ENCODE data around the gene COPB2.
A peak's percentile ranks its signal among the peaks of the same experiment; 100 is the strongest.

The COPB2 gene

DNA sequence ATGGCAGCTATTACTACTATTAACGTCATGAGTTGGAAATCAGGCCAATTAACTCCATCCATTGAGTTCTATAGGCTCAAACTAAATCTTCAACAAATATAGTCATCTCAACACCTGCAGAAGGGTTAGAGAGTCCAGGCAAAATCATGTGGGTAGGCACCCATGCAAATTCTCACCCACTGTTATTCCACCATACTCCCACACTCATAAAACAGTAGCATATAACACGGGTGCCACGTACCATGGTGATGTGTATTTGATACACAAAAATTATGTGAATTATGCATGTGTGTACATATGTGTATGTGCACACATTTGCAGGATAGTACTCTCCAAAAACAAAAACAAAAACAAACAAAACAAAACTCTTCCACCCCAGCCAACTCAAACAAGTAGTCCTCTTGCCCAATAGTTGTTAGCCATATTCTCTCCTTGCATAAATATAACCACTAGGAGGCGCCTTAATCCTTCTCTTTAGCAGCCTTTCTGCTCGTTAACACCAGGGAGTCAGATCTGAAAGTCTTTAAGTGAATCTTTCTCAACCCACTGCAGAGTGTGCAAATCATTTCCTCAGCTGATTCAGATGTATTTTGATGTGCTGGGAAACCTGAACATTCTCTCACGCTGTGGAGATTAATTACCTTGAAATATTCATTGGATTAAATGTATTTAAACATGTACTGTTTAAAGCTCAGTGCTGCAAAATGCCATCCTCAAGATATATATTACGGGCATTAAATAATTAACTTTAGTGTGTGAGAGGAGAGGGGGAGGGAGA, 38.0 kb upstream of the COPB2 start:
- peaks cover 5% of the 10 kb centered on the region for H3K36me3 ChIP-seq (ENCODE audit: control insufficient read depth, insufficient read depth, low read length)
- H3K4me3 ChIP-seq (replicated peaks; ENCODE audit: low read depth, low read length) = no peak overlapping the region
- TF ChIP-seq, protein P1, sequence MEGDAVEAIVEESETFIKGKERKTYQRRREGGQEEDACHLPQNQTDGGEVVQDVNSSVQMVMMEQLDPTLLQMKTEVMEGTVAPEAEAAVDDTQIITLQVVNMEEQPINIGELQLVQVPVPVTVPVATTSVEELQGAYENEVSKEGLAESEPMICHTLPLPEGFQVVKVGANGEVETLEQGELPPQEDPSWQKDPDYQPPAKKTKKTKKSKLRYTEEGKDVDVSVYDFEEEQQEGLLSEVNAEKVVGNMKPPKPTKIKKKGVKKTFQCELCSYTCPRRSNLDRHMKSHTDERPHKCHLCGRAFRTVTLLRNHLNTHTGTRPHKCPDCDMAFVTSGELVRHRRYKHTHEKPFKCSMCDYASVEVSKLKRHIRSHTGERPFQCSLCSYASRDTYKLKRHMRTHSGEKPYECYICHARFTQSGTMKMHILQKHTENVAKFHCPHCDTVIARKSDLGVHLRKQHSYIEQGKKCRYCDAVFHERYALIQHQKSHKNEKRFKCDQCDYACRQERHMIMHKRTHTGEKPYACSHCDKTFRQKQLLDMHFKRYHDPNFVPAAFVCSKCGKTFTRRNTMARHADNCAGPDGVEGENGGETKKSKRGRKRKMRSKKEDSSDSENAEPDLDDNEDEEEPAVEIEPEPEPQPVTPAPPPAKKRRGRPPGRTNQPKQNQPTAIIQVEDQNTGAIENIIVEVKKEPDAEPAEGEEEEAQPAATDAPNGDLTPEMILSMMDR (IDR thresholded peaks at IDR 0.05; ENCODE audit: insufficient read depth, low read length, poor library complexity, severe bottlenecking) = peak; percentile 74
- peak; percentile 8 for DNase-seq (ENCODE audit: extremely low read depth, insufficient read length)
- H3K27me3 ChIP-seq (replicated peaks; ENCODE audit: control insufficient read depth, insufficient read depth, low read length) = no peaks in the 10 kb centered on the region

DNA sequence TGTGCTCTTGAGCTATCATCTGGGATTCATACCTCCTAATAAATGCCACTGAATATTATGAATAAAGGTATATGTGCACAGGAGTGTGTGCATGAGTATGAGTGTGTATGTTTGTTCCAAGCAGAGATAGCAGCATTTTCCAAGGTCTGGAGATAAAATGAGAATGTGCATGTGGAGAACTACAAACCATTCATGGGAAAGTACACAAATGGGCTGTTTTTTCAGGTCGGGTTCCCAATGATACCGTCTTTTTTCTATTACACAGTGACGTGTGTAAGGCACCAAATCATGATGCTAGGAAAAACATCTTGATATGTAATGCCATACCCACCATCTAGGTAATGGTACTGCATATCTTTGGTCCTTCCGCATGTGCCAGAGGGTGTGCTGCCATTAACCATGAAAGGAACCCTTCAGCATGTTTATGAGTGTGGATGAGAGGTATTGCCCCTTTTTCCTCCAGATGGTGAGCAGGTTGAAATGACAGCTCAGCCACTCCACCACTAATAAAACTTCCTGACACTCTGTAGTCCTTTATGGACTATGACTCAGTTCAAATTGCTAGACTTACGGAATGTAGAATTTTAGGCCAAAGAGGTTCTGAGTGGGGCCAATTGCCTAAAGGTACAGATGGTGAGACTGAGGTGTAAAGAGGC, 36.4 kb upstream of the COPB2 start:
- TF ChIP-seq, protein P1 (IDR thresholded peaks at IDR 0.05; ENCODE audit: insufficient read depth, low read length, poor library complexity, severe bottlenecking) = no peak
- Histone ChIP-seq H3K36me3 (ENCODE audit: control insufficient read depth, insufficient read depth, low read length) (peaks cover 5% of the 10 kb centered on the region), H3K4me3 (replicated peaks; ENCODE audit: low read depth, low read length) (no peak overlapping the region), H3K27me3 (replicated peaks; ENCODE audit: control insufficient read depth, insufficient read depth, low read length) (no peaks in the 10 kb centered on the region)
- no peak for DNase-seq (ENCODE audit: extremely low read depth, insufficient read length)

DNA sequence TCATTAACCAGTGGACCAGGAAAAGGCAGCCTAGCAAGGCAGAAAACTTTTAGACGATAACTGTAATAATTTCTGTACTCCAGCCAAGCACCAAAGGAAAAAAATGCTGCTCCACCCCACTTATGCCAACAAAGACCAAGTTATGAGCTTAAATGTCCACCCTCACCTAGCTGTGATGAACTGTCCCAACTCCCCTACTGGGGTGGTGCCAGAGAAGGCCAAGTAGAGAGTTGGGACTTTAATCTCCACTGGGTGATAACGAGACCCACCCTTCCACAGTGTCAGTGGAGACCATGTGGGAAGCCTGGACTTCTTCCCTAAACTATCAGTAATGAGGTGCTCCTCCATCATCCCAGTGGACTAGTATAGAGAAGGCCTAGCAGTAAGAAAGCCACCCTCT, 33.8 kb upstream of the COPB2 start:
- Histone ChIP-seq H3K36me3 (ENCODE audit: control insufficient read depth, insufficient read depth, low read length) (peaks cover 5% of the 10 kb centered on the region), H3K27me3 (replicated peaks; ENCODE audit: control insufficient read depth, insufficient read depth, low read length) (no peaks in the 10 kb centered on the region), H3K4me3 (replicated peaks; ENCODE audit: low read depth, low read length) (no peak overlapping the region)
- TF ChIP-seq, protein P1 (IDR thresholded peaks at IDR 0.05; ENCODE audit: insufficient read depth, low read length, poor library complexity, severe bottlenecking) = no peak
- DNase-seq (ENCODE audit: extremely low read depth, insufficient read length) = no peak

DNA sequence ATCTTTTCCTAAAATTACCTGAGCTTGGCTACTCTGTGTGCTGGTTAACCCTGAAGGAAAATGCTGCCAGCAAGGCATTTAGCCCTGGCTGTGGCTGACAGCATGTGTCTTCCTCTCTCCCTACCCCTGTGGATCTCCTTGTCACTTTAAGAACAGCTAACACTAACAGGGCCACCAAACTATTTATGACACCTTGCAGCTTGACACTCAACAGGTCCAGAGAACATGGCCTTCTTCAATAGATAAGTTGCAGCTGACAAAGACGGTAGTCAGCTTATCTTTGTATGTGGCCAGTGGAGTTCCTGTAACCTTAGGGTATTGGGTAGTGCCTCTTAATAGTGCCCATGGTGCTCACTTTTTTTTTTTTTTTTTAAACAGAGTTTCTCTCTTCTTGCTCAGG, 32.0 kb upstream of the COPB2 start:
- Histone ChIP-seq H3K27me3 (replicated peaks; ENCODE audit: control insufficient read depth, insufficient read depth, low read length) (no peaks in the 10 kb centered on the region), H3K36me3 (ENCODE audit: control insufficient read depth, insufficient read depth, low read length) (peaks cover 5% of the 10 kb centered on the region), H3K4me3 (replicated peaks; ENCODE audit: low read depth, low read length) (no peak overlapping the region)
- TF ChIP-seq, protein P1 (IDR thresholded peaks at IDR 0.05; ENCODE audit: insufficient read depth, low read length, poor library complexity, severe bottlenecking) = no peak
- DNase-seq (ENCODE audit: extremely low read depth, insufficient read length) = no peak

DNA sequence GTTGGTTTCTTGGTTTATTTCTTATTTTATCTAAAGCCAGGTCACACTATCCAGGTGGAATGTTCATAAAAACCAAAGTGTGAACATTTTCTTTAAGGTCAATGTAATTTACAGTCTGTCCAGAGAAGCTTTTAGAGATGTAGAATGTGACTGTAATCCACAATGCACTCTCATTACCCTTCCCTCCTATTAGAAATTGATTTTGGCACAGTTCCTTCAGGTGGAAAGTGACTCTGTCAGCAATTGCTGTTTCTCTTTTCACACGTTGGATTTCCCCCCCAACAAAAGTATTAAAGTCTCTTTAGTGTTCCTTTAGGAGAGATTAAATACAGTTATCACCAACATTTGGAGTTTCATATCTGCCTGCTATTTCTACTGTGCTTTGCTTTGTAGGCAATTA, 31.6 kb upstream of the COPB2 start:
- H3K4me3 ChIP-seq (replicated peaks; ENCODE audit: low read depth, low read length) = no peak overlapping the region
- TF ChIP-seq, protein P1 (IDR thresholded peaks at IDR 0.05; ENCODE audit: insufficient read depth, low read length, poor library complexity, severe bottlenecking) = no peak
- H3K36me3 ChIP-seq (ENCODE audit: control insufficient read depth, insufficient read depth, low read length) = peaks cover 5% of the 10 kb centered on the region
- no peak for DNase-seq (ENCODE audit: extremely low read depth, insufficient read length)
- H3K27me3 ChIP-seq (replicated peaks; ENCODE audit: control insufficient read depth, insufficient read depth, low read length) = no peaks in the 10 kb centered on the region
